Right forelimb (tissue), 1 donor: Measurements from ENCODE around the gene FAM124B.
A peak's percentile ranks its signal among the peaks of the same experiment; 100 is the strongest.

Experiments used
- DNase-seq: peaks from one replicate; pipeline ENCODE4 v3.0.0-alpha.2; 2018

FAM124B gene

DNA sequence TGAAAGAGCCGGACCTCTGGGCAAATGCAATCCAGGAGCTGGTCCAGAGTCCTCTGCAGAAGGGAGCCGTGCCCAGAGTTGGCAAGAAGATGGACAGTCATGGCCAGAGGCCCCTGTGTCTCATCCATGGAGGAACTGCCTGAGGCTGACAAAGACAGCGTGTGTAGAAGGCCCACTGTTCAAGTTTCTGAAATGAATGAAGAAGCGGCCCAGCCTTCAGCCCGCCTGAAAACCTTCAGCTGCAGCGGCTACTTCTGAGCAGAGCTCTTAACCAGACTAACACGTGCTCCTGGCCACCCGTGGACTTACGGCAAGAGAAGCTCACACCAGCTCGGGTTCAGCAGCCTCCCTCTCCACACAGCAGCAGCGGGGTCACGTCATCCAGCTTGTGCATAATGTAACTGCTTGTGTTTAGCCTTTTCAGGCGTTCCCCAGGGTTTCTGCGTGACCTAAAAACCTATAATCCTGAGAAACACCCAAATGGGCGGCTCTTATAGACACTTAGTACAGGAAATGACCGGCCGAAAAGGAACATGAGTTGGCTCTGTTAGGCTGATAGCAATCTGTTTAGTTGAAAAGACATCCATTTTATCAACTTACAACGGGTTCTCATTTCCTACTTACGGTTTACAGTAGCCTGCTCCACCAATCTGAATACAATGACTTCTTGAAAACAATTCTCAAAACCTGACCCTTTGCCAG is at the start of gene FAM124B:
Gene FAM124B (minus strand): TSS at position 467 of the 702 bp plus-strand sequence. CDS start 339 bp downstream, at position 128.
- DNase-seq = peak; percentile 58

DNA sequence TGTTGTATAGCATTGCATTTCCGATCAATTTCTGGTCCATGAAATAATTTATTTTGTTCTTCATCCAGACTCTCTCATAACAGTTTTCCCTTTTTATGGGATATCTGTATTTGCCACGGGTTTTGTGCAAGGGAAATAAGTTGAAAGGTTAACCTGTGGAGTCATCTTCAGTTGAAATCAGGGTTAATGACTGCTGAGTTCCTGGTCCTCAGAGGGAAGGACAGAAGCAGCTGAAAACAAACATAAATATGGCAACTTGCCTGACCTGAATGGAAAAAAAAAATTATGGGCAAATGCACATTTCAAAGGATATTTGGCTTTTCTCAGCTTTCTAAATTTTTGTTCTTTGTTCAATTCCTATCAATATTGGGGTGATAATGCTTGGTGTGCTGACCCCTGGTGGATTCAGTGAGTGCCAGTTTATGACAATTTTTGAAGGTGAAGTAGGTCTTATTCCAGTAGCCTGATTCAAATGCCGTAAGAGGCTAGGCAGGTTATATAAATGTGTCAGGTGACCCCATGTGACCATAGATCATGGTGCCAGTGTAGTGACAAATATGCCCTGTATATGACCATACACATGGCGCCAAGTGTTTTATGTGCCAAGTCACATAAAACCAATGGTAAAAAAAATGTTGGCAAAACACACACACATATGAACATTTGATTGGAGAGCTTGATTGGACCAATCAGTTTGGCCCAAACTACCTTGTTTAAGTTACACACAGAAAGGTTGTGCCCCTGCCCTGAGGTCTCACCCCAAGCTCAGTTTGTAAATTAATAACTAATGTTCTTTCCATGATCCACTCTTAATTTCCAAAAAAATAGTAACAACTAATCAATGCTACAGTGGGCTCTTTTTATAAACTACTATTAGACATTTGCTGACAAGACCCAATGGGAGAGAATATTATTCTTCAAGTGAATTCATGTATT is 47.6 kb upstream of the FAM124B start:
- DNase-seq = no peak

DNA sequence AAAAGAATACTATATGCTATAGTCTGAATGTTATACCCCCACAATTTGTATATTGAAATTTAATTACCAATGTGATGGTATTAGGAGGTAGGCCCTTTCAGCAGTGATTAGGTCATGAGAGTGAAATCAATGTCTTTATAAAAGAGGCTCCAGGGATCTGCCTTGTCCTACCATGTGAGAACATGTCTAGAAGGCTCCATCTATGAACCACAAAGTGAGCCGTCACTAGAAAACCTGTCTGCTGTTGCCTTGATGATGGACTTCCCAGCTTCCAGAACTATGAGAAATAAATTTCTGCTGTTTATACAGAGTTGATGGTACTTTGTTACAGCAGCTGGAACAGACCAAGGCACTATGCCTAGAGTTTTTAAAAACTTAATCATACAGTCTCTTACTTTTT is 46.3 kb upstream of the FAM124B start:
- DNase-seq = no peak

- no peak for DNase-seq
Measured at GRCh38 chr2:224444783-224445182, 42.9 kb upstream of the FAM124B start.

GRCh38 chr2:224444021-224444420 is 42.1 kb upstream of the FAM124B start:
- no peak for DNase-seq

- DNase-seq = no peak
Measured at GRCh38 chr2:224442071-224442967, 40.4 kb upstream of the FAM124B start.

GRCh38 chr2:224440988-224441387 is 39.1 kb upstream of the FAM124B start:
- no peak for DNase-seq

DNA sequence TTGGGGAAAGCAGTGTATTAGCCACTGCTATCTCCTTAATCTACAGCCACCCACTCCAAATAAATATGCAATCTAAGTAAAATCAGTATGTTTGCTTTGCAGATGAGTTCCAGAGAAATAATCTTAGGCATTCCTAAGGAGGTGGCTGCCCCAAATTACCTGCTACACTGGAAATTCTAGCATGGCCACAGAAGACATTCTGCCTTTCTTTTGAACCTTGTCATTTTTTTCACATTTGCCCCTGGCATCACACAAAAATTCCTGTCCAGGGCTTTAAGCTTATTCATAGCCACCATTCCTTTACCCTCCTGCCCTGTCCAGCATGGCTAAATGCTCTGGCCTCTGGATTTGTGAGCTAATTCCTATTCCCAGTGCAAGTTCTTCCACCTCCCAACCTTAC is 36.8 kb upstream of the FAM124B start:
- DNase-seq = no peak

DNA sequence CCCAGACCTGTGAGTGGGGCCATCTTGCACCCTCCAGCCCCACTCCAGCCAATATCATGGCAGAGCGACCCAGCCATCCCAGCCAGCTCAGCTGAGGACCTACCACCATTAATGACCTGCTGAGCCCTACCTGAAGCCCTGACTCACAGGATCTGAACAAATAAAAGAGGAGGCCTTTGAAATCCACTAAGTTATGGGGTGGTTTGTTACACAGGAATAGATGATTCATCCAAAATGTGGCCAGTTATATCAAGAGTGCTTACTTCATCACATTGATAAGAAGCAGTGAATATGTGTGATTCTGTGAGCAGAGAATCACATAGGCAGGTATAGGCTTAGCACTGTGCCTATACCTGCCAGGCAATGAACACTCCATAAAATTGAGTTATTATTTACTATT is 34.7 kb upstream of the FAM124B start:
- no peak for DNase-seq

DNA sequence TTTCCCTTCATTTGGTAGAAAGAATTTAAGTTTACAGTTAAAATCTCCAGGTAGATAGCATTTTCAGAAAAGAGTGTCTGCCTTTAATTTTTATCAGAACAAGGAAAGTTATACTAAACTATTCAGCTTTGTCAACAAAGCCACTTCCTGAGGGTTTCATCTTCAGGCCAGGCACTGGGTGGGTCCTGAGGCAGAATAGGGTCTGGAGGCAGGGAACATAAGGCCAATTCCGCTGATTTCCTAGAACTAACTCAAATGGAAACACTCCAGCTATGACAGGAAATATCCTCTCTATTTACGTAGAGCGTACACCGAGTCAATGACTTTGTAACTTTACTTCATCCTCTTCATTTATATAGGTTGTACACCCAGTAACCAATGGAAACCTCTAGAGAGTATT is 32.7 kb upstream of the FAM124B start:
- DNase-seq = no peak

GRCh38 chr2:224433442-224433841 is 31.5 kb upstream of the FAM124B start:
- no peak for DNase-seq

- no peak for DNase-seq
Measured at GRCh38 chr2:224432003-224432579, 30.2 kb upstream of the FAM124B start.

- no peak for DNase-seq
Measured at GRCh38 chr2:224429441-224429810, 27.5 kb upstream of the FAM124B start.

DNA sequence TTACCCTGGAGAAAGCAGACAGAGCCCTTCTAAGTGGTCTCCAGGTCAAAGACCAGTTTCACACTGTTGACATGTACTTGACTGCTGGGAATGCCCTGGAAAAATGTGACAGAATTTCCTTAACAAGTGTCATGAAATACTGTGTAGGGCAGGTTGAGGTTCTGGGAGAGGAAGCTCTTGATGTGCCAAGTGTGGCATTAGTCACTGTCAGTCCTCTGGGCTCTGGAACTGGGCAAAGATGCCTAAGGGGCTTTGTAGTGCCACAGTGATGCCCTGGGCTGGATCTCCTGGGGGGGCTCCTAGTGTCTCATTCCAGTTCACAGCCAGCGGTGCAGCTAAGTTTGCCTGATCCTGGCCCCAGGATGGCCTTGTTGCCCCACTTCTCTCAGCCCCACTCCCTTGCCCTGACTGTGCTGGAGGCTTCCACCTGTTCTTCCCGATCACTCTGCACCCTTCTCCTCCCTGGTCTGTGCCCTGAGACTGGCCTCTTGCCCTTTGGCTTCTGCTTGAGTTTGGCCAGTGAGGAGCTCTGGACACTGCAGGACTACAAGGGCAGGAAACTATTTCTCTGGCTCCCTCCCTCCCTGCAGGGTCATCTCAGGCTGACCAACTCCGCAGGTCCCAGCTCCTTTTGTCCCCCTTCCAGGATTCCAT is 27.0 kb upstream of the FAM124B start:
- DNase-seq = no peak

- DNase-seq = no peak
Measured at GRCh38 chr2:224427471-224427870, 25.6 kb upstream of the FAM124B start.

GRCh38 chr2:224426656-224427055 is 24.7 kb upstream of the FAM124B start:
- DNase-seq = no peak

DNA sequence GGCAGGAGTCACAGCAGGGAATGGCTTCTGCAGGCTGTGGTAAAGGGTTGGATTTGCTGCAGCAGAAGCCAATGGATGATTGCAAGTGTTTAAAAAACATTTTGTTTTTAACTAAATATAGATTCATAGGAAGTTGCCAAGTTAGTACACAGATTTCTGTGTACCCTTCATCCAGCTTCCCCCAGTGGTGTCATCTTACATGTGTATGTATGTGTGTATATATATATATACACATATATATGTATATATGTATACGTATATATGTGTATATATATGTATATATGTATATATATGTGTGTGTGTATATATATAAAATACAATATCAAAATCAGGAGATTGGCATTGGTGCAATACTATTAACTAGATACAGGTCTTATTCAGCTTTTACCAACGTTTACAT is 19.2 kb upstream of the FAM124B start:
- DNase-seq = no peak

DNA sequence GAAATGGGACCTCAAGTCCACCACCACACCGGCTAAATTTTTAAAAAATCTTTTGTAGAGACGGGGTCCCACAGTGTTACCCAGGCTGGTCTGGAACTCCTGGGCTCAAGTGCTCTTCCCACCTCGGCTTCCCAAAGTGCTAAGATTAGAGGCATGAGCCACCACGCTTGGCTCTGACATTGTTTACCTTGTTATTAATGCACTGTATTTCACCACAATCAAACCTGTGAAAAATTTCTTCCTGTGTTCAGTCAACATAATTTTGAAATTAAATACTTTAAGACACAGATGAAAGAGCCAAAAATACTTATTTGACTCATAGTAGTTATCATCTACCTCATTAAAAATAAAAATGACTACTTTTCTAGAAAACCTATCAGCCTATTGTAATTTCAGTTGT is 16.0 kb upstream of the FAM124B start:
- DNase-seq = no peak

DNA sequence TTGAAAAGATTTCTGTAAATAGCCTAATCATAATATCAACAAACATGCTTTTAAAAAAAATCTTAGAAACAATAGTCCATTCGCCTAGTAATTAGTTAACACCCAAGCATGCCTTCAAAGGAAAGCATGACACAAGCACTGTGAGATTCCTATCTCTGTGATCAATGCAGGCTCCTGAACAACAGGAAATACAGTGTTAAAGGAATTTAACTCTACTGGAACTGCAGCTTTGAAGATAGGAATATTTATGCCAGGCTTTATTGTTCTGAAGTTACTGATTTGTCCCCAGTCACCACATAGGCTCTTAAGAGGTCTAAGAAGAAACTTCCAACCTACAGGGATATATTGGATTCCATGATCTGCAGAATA is 15.4 kb upstream of the FAM124B start:
- no peak for DNase-seq

DNA sequence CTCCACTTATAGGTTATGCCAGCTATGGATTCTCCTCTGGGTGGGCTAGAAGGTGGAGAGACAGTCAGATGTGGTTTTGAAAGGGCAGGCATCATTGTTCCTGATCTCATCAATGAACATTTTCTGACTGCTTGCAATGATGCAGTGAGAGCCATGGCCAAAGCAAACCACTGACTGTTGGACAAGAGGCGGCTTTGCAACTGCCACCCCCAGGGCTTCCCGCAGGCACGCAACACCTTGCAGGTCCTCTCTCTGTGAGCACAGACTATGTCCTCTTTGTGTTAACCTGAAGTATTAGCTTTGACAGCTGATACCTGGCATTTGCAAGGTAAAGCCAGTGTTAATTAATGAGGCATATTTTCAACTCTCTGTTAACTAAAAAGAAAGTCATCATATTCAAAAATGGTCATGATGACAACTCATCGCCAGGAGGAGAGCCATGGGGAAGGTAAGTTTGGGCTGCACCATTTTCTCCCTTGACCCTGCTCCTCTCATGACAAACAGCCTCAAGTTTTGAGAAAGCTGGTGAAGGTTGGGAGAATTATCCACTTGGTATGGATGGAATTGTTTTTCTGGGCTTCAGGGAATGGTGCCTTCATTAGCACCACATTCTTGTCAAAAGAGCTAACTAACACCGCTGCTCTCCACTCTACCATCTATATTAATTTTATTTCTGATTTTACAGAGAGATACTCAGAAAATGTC is 14.9 kb upstream of the FAM124B start:
- no peak for DNase-seq

DNA sequence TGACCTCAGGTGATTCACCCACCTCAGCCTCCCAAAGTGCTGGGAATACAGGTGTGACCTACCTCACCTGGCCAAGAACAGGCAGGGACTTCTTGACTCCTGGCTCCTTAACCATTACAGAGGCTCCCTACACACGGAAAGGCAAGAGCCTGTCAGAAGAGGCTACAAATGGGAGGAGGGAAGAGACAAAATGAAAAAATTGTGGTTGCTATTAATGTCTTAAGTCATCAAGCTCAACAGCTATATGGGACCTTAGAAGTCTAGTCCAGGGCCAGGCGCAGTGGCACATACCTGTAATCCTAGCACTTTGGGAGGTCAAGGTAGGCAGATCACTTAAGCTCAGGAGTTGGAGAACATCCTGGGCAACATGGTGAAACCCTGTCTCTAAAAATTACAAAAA is 11.5 kb upstream of the FAM124B start:
- no peak for DNase-seq
